Measurements from ENCODE around the gene MARCKS. TPM values are rescaled to one million over a fixed set of nuclear protein-coding genes. Genes with fewer than 3 reads are reported as not detected.

The MARCKS gene
- total RNA-seq, 3 donors from 2014 or later (not counting 1 experiment from before 2014, with no cell fraction given): 2.1 to 9.2 (median 8.6) TPM

GRCh38 chr6:113823916-113824315 lies 33.2 kb upstream of the MARCKS start:
- H3K27me3 ChIP-seq (ENCODE audit: control insufficient read depth, insufficient read depth, low read length): peaks cover 3% of the 10 kb centered on the region
- TF ChIP-seq, protein P1, sequence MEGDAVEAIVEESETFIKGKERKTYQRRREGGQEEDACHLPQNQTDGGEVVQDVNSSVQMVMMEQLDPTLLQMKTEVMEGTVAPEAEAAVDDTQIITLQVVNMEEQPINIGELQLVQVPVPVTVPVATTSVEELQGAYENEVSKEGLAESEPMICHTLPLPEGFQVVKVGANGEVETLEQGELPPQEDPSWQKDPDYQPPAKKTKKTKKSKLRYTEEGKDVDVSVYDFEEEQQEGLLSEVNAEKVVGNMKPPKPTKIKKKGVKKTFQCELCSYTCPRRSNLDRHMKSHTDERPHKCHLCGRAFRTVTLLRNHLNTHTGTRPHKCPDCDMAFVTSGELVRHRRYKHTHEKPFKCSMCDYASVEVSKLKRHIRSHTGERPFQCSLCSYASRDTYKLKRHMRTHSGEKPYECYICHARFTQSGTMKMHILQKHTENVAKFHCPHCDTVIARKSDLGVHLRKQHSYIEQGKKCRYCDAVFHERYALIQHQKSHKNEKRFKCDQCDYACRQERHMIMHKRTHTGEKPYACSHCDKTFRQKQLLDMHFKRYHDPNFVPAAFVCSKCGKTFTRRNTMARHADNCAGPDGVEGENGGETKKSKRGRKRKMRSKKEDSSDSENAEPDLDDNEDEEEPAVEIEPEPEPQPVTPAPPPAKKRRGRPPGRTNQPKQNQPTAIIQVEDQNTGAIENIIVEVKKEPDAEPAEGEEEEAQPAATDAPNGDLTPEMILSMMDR (IDR thresholded peaks at IDR 0.05): no peak
- no peaks in the 10 kb centered on the region for H3K36me3 Mint-ChIP-seq
- H3K36me3 ChIP-seq (ENCODE audit: control insufficient read depth, insufficient read depth, low read length): no peaks in the 10 kb centered on the region
- H3K4me3 Mint-ChIP-seq: no peak overlapping the region
- WGBS (ENCODE audit: insufficient coverage): 80% methylated on average over 1 of the region's 3 CpGs
- H3K27ac ChIP-seq (ENCODE audit: low read length): no peak overlapping the region
- H3K9me3 Mint-ChIP-seq: no peaks in the 10 kb centered on the region
- peaks cover 4 to 8% of the 10 kb centered on the region in 2 donors for H3K27me3 Mint-ChIP-seq (ENCODE audit: low read depth in 2 of 2)
- H3K4me1 ChIP-seq (ENCODE audit: control insufficient read depth, insufficient read depth, low read length): no peaks in the 10 kb centered on the region
- no peak overlapping the region for H3K27ac Mint-ChIP-seq
- H3K4me1 Mint-ChIP-seq: no peaks in the 10 kb centered on the region
- DNase-seq (no peak), ATAC-seq (no peak)
- intact Hi-C loops (cut with micrococcal nuclease): no loop called here
- no peaks in the 10 kb centered on the region for H3K9me3 ChIP-seq (ENCODE audit: control insufficient read depth, insufficient read depth, low read length)
- H3K4me3 ChIP-seq (ENCODE audit: low read length): no peak overlapping the region

DNA sequence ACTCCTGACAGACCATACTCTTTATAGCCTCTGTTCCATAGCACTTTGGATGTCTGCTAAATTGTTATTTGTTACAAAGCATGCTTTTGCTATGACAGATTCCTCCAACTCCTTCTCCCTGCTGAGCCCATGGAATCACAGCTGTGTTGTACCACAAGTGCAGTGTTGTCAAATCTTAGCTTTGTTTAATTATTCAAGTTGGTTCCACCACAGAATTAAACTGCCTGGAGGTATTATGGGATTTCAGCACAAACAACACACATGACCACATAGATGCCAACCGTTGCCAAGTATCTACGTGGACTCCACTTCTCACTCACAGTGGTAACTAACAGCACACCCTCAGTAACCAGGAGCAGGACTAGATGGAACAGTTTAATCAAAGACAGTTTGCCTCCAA lies 32.7 kb upstream of the MARCKS start:
- WGBS (ENCODE audit: insufficient coverage): 95% methylated on average over 2 of the region's 2 CpGs
- no peak for ATAC-seq
- no peaks in the 10 kb centered on the region for H3K9me3 Mint-ChIP-seq
- Histone ChIP-seq H3K4me3 (ENCODE audit: low read length) (no peak overlapping the region), H3K4me1 (ENCODE audit: control insufficient read depth, insufficient read depth, low read length) (no peaks in the 10 kb centered on the region), H3K36me3 (ENCODE audit: control insufficient read depth, insufficient read depth, low read length) (no peaks in the 10 kb centered on the region), H3K27me3 (ENCODE audit: control insufficient read depth, insufficient read depth, low read length) (peaks cover 3% of the 10 kb centered on the region), H3K27ac (ENCODE audit: low read length) (no peak overlapping the region), H3K9me3 (ENCODE audit: control insufficient read depth, insufficient read depth, low read length) (no peaks in the 10 kb centered on the region)
- no peak overlapping the region for H3K27ac Mint-ChIP-seq
- H3K27me3 Mint-ChIP-seq (ENCODE audit: low read depth in 2 of 2): peaks cover 4 to 8% of the 10 kb centered on the region in 2 donors
- TF ChIP-seq, protein P1 (IDR thresholded peaks at IDR 0.05): no peak
- H3K36me3 Mint-ChIP-seq: no peaks in the 10 kb centered on the region
- intact Hi-C loops (cut with micrococcal nuclease): no loop called here
- DNase-seq: no peak
- no peak overlapping the region for H3K4me3 Mint-ChIP-seq
- no peaks in the 10 kb centered on the region for H3K4me1 Mint-ChIP-seq

DNA sequence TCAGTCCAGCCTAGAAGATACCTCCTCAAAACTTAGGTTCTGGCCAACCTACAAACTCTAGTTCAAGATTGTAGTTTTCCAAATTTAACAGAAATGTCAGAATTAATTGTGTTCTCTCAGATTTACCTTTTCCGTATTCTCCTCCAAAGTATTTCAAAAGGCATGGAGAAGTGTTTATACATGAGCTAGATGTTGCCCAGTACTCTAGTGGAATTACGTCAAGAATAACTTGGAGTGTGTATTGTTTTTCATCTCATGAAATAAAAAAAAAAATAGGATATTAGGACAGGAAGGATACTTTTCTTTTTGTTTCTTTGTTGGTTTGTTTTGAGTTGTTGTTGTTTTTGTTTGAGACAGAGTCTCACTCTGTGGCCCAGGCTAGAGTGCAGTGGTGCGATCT lies 32.3 kb upstream of the MARCKS start:
- peaks cover 3% of the 10 kb centered on the region for H3K27me3 ChIP-seq (ENCODE audit: control insufficient read depth, insufficient read depth, low read length)
- no peak overlapping the region for H3K4me3 ChIP-seq (ENCODE audit: low read length)
- H3K27ac ChIP-seq (ENCODE audit: low read length): no peak overlapping the region
- Mint-ChIP-seq H3K27me3 (ENCODE audit: low read depth in 2 of 2) (peaks cover 4 to 8% of the 10 kb centered on the region in 2 donors), H3K9me3 (no peaks in the 10 kb centered on the region), H3K4me1 (no peaks in the 10 kb centered on the region), H3K36me3 (no peaks in the 10 kb centered on the region), H3K27ac (no peak overlapping the region), H3K4me3 (no peak overlapping the region)
- WGBS (ENCODE audit: insufficient coverage): 90% methylated on average over 2 of the region's 3 CpGs
- no peak for DNase-seq
- no peaks in the 10 kb centered on the region for H3K4me1 ChIP-seq (ENCODE audit: control insufficient read depth, insufficient read depth, low read length)
- no peaks in the 10 kb centered on the region for H3K36me3 ChIP-seq (ENCODE audit: control insufficient read depth, insufficient read depth, low read length)
- no peak for ATAC-seq
- intact Hi-C loops (cut with micrococcal nuclease): no loop called here
- no peaks in the 10 kb centered on the region for H3K9me3 ChIP-seq (ENCODE audit: control insufficient read depth, insufficient read depth, low read length)
- TF ChIP-seq, protein P1 (IDR thresholded peaks at IDR 0.05): no peak

- H3K27me3 ChIP-seq (ENCODE audit: control insufficient read depth, insufficient read depth, low read length): peaks cover 3% of the 10 kb centered on the region
- no peaks in the 10 kb centered on the region for H3K4me1 ChIP-seq (ENCODE audit: control insufficient read depth, insufficient read depth, low read length)
- DNase-seq (no peak), ATAC-seq (no peak)
- no peak overlapping the region for H3K27ac ChIP-seq (ENCODE audit: low read length)
- Mint-ChIP-seq H3K9me3 (no peaks in the 10 kb centered on the region), H3K27ac (no peak overlapping the region), H3K36me3 (no peaks in the 10 kb centered on the region), H3K4me1 (no peaks in the 10 kb centered on the region), H3K4me3 (no peak overlapping the region), H3K27me3 (ENCODE audit: low read depth in 2 of 2) (peaks cover 4 to 8% of the 10 kb centered on the region in 2 donors)
- TF ChIP-seq, protein P1 (IDR thresholded peaks at IDR 0.05): no peak
- WGBS (ENCODE audit: insufficient coverage): 97% methylated on average over 5 of the region's 5 CpGs
- H3K9me3 ChIP-seq (ENCODE audit: control insufficient read depth, insufficient read depth, low read length): no peaks in the 10 kb centered on the region
- H3K4me3 ChIP-seq (ENCODE audit: low read length): no peak overlapping the region
- H3K36me3 ChIP-seq (ENCODE audit: control insufficient read depth, insufficient read depth, low read length): no peaks in the 10 kb centered on the region
- intact Hi-C loops (cut with micrococcal nuclease): no loop called here
Observed at GRCh38 chr6:113825781-113826180, 31.4 kb upstream of the MARCKS start.
